IPS DF 6.9 (cell line): ENCODE results near the gene EHF.

Source experiments
- DNase-seq: peaks from one replicate; pipeline ENCODE4 v3.0.0-alpha.2; 2013; ENCODE audit warnings: low read depth, low spot score
- H3K27ac ChIP-seq: one replicate; pipeline ENCODE4 v1.5.1; 2013; ENCODE audit warnings: low read length, control low read depth
- H3K27me3 ChIP-seq: 2 replicates; pipeline ENCODE4 v1.6.1; 2013; ENCODE audit warnings: mild to moderate bottlenecking, low read length; ENCODE audit not compliant: control insufficient read depth, insufficient read depth
- H3K36me3 ChIP-seq: 2 replicates; pipeline ENCODE4 v1.6.1; 2013; ENCODE audit warnings: low read length; ENCODE audit not compliant: control insufficient read depth, insufficient read depth
- H3K4me1 ChIP-seq: 2 replicates; pipeline ENCODE4 v1.6.1; 2013; ENCODE audit warnings: low read length; ENCODE audit not compliant: control insufficient read depth, insufficient read depth
- H3K4me3 ChIP-seq: 2 replicates; pipeline ENCODE4 v1.5.1; 2013; ENCODE audit warnings: mild to moderate bottlenecking, low read length
- H3K9me3 ChIP-seq: 2 replicates; pipeline ENCODE4 v1.6.1; 2013; ENCODE audit warnings: low read length, inconsistent platforms; ENCODE audit not compliant: control insufficient read depth, insufficient read depth
- WGBS: extraction: QIAGEN DNeasy Blood & Tissue Kit; methylation state at CpG from one replicate; pipeline ENCODE4 v1.1.7; 2013; ENCODE audit warnings: mixed read lengths, missing lambda C conversion rate; ENCODE audit not compliant: insufficient read length, insufficient coverage; 5-methylcytosine and 5-hydroxymethylcytosine counted together

The EHF gene

DNA sequence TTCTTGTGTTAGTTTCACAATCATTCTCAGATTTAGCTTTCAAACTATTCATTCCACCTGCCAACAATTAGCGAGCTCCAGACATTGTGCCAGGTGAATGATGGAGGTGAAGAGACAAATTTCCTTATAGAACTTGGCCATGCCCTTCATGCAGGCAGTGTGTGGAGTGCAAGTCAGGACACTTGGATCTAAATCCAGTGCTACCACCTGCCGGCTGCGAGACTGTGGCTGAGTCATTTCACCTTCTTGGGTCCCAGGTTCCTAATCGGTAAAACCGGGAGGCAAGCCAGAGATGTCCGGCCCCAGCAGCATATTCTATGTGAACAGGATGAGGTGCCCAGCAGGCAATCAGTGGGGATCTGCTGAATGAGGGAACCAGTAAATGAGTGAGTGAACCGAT, 18.6 kb upstream of the EHF start:
- Histone ChIP-seq H3K36me3 (no peaks in the 10 kb centered on the region), H3K9me3 (no peaks in the 10 kb centered on the region), H3K27ac (no peak overlapping the region), H3K27me3 (no peaks in the 10 kb centered on the region), H3K4me3 (no peak overlapping the region), H3K4me1 (no peaks in the 10 kb centered on the region)
- WGBS, result no CpG with 5 or more reads among the region's 7 CpGs
- DNase-seq, result no peak

DNA sequence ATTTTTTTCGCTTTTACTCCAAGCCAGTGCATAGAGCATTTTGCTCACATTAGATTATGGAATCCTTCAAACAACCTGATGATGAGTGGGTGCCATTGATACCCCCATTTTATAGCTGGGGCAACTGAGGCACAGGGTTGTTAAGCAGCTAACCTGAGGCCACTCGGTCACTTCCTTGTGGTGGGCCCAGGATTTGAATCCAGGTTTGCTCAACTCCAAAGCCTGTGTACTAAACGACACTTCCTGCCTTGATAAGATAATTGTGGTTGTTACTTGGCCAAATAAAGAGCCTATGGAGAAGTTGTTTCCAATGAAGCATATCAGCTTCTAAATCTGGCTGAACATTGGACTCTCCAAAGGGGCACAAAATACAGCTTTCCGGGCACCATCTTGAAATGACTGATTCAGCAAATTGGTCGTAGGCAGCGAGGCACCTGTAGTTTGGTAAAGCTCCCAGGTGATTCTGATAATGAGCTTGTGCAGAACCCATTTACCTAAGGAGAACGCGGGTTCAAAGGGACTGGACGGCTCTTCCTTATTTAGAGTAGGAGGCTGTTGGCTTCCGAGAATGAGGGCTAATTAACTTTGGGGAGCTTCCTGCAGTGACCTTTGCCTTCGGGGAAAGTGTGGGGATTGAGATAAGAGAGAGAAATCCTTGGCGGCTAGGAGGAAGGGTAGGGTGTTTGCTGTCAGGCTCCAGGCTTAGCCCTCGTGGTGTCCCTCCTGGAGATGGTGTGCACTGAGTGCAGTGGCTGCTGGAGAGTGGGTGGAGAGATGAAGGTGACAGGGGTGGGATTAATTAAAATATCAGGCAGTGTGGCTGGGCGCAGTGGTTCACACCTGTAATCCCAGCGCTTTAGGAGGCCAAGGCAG, 17.5 kb upstream of the EHF start:
- Histone ChIP-seq H3K27ac (no peak overlapping the region), H3K4me3 (no peak overlapping the region), H3K9me3 (no peaks in the 10 kb centered on the region), H3K4me1 (no peaks in the 10 kb centered on the region), H3K27me3 (no peaks in the 10 kb centered on the region), H3K36me3 (no peaks in the 10 kb centered on the region)
- no CpG with 5 or more reads among the region's 15 CpGs for WGBS
- DNase-seq, result no peak

DNA sequence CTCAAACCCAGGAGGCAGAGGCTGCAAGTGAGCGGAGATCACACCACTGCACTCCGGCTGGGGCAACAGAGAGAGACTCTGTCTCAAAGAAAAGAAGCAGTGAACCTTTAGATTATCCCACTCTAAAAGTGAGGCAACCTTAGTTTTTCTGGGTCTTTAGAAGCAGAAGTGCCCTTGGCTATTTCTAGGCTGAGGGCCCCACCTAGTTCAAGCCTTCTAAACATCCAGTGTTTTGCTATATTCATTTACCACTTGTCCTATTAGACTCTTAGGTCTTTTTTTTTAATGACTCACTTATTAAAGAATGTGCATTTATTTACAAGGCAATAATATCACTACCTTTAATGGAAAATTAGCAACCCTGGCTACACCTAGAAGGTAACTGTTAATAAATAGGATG, 16.7 kb upstream of the EHF start:
- no peaks in the 10 kb centered on the region for H3K27me3 ChIP-seq
- no CpG with 5 or more reads among the region's 2 CpGs for WGBS
- H3K27ac ChIP-seq, result no peak overlapping the region
- no peaks in the 10 kb centered on the region for H3K4me1 ChIP-seq
- H3K9me3 ChIP-seq, result no peaks in the 10 kb centered on the region
- no peak overlapping the region for H3K4me3 ChIP-seq
- H3K36me3 ChIP-seq, result no peaks in the 10 kb centered on the region
- DNase-seq, result no peak

DNA sequence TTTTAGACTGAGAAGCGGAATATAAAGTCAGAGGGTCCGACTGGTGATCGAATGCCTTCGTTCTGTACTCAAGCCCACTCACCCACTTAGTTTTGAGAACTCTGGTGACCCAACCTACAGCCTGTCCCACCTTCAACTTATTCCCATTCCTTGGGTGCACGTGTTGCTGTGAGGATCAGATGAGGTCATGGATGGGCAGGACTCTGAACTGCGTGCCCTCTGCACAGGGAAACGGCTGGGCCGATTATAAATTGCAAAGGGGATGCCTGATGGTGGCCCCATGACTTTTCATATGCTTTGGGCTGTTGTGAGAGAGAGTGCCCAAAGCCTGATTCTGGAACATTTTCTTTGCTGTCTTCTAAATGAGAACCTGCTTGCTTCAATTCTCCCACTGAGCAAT, 16.0 kb upstream of the EHF start:
- no peaks in the 10 kb centered on the region for H3K36me3 ChIP-seq
- no peaks in the 10 kb centered on the region for H3K27me3 ChIP-seq
- DNase-seq, result no peak
- H3K4me1 ChIP-seq, result no peaks in the 10 kb centered on the region
- H3K4me3 ChIP-seq, result no peak overlapping the region
- H3K27ac ChIP-seq, result no peak overlapping the region
- no CpG with 5 or more reads among the region's 8 CpGs for WGBS
- H3K9me3 ChIP-seq, result no peaks in the 10 kb centered on the region

DNA sequence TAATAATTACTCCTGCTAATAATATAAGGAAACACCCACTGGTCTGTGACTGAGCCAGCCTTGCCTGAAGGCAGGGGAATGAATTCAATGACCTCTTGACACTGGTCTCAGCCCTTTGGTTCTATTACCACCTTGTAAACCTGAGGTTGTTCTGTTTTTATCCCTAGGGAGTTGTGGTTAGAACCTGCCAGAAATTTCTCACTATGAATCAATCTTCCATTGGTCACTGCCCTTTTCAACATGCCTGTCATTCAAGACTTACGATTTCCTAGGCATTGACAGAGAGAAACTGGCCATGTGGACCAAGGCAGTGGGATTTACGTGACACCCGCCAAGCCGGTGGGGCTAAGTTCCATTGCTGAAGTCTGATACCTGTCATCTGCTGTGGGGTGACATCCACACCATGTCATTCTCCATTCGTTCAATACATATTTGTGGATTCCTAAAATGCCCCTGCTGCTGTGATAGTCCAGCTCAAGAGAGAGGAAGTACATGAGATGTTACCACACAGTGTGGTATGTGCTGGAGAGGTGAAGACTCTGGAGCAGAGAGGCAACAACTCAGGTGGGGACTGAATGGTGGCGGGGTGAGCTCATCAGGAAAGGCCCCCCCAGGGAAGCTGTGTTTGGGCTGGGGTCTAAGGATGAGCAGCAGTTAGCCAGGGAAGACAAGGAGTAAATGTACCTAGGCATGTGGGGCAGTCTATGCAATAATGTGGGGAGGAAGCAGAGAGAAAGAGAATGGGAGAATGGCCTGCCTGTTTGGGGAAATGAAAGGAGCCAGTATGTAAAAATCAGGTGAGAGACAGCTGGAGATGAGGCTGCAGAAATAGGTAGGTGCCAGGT, 15.2 kb upstream of the EHF start:
- Histone ChIP-seq H3K27me3 (no peaks in the 10 kb centered on the region), H3K36me3 (no peaks in the 10 kb centered on the region), H3K27ac (no peak overlapping the region), H3K4me1 (no peaks in the 10 kb centered on the region), H3K4me3 (no peak overlapping the region), H3K9me3 (no peaks in the 10 kb centered on the region)
- DNase-seq, result no peak
- no CpG with 5 or more reads among the region's 6 CpGs for WGBS

DNA sequence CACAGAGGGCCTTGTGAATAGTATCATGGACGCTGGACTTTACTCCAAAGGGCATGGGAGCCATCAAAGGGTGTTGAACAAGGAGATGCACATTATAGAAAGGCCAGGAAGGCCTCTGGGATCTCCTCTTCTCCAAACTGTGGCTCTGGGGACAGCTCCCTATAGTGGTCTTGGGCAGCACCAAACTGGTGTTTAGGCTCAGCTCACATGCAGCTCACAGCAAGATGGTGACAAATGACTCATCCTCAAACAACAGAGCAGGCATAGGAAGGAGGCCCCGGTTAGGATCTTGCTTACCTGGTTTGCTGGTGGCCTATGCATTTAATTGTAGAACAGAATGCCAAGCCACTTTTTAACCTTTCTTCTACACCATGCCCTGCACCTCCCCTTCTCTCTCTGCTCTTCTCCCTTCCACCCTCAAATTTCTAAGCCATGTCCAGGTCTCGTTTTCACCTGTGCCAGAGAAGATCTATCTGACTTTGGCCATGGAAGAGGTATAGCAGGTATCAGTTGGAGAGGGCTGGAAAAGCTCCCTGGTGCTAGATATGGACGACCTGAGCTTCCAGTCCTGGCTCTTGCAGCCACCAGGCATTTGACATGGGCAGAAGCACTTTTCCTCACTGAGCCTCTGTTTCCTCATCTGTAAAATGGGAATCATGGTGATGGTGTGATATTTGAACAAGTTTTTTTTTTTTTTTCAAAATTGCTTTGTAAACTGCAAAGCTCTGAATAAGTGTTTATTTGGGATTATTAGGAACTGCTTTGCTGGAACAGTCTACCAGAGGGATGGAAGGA, 14.4 kb upstream of the EHF start:
- Histone ChIP-seq H3K4me3 (no peak overlapping the region), H3K9me3 (no peaks in the 10 kb centered on the region), H3K27ac (no peak overlapping the region), H3K27me3 (no peaks in the 10 kb centered on the region), H3K4me1 (no peaks in the 10 kb centered on the region), H3K36me3 (no peaks in the 10 kb centered on the region)
- no peak for DNase-seq
- no CpG with 5 or more reads among the region's 4 CpGs for WGBS

DNA sequence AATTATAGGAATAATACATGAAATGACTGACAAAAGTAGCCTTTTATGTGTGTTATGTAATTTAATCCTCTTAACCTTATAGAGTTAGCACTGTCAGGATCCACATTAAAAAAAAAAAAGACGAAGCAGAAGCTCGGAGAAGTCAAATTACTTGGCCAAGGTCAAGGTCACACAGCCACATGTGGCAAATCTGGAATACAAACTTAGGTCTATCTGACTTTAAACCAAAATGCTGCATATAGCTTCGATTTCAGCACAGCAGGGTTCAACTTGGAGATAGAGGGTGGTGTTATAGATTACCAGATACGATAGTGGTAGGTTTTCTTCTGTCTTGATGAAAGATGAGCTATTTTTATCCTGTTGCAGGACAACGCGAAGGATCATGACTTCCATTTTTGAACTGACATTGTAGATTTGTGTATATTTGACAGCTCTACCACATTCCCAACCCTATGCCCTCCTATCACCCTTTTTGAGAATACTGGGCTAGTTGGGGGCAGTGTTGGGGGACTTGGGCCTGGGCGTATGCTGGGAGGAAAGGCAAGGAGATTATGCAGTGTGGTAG, 11.6 kb upstream of the EHF start:
- Histone ChIP-seq H3K27me3 (no peaks in the 10 kb centered on the region), H3K9me3 (no peaks in the 10 kb centered on the region), H3K4me3 (no peak overlapping the region), H3K36me3 (no peaks in the 10 kb centered on the region), H3K4me1 (no peaks in the 10 kb centered on the region), H3K27ac (no peak overlapping the region)
- no peak for DNase-seq
- WGBS, result no CpG with 5 or more reads among the region's 7 CpGs

DNA sequence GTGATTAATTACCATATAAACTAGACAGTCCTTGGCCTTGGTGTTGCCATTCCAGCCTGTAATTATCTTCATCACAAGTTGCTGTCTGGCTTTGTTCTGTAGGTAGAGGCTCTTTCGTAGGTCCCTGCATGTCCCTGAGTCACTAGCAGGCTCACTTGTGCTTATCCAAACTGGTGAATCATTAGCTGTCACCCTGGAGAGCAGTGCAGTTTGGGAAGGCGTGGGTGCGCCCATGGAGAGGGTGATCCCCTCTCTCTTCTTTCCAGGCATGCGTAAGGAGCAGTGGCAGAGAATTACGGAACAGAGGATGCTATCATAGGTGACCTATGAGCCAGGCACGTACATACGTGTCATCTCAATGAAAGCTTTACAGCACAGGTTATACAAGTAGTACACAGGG, 11.0 kb upstream of the EHF start:
- no CpG with 5 or more reads among the region's 7 CpGs for WGBS
- Histone ChIP-seq H3K9me3 (no peaks in the 10 kb centered on the region), H3K4me1 (no peaks in the 10 kb centered on the region)

DNA sequence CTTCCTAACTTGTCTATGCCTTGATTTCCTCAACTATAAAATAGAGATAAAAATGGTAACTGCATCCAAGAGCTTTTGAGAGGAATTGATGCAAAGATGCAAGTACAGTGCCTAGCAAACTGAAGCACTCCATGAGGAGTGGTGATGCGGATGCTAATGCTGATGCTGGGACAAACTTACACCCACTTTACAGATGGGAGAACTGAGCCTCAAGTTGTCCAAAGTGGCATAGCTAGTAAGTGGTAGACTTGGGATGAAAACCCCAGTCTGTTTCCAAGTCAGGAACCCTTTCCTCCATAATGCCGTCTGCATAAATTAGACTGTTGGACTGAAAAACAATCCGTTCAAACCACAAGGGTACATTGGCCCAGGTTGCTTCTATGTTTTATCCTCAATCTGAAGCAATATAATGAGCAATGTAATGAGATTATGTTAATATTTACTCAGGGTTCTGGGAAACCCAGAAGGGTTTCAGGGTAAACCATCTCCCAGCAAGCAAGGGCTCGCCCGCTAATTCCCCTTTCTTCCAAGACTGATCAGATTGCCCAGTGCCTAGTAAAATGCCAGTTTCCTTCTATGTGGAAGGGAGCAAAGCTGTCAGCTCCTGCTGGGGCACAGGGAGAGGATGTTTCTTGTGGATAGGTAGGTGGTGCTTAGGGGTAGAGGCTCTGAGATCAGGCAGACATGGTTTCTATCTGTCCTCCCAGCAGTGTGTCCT, 10.4 kb upstream of the EHF start:
- no peaks in the 10 kb centered on the region for H3K9me3 ChIP-seq
- no peak overlapping the region for H3K4me3 ChIP-seq
- no peaks in the 10 kb centered on the region for H3K4me1 ChIP-seq
- DNase-seq, result no peak
- H3K27me3 ChIP-seq, result no peaks in the 10 kb centered on the region
- H3K27ac ChIP-seq, result no peak overlapping the region
- H3K36me3 ChIP-seq, result no peaks in the 10 kb centered on the region
- no CpG with 5 or more reads among the region's 5 CpGs for WGBS

More for the DNA sequence above, 11.0 kb upstream of the EHF start:
- no peak overlapping the region for H3K27ac ChIP-seq
- DNase-seq, result no peak
- no peaks in the 10 kb centered on the region for H3K27me3 ChIP-seq
- H3K4me3 ChIP-seq, result no peak overlapping the region
- no peaks in the 10 kb centered on the region for H3K36me3 ChIP-seq
